Measurements from ENCODE around the gene TASP1. TPM values are rescaled to one million over a fixed set of nuclear protein-coding genes. Genes with fewer than 3 reads are reported as not detected.

TASP1 gene
- total RNA-seq, 2 donors from 2014 or later: 15.8 to 16.6 TPM

GRCh38 chr20:13402171-13402760 lies 236.5 kb downstream of the TASP1 start:
- Mint-ChIP-seq H3K9me3 (no peaks in the 10 kb centered on the region), H3K4me3 (no peak overlapping the region), H3K27me3 (ENCODE audit: insufficient read depth) (no peaks in the 10 kb centered on the region), H3K27ac (no peak overlapping the region), H3K4me1 (peaks cover 10% of the 10 kb centered on the region), H3K36me3 (ENCODE audit: low read depth) (peaks cover 2% of the 10 kb centered on the region)
- no peak for DNase-seq
- H3K4me3 ChIP-seq (ENCODE audit: low read length): no peak overlapping the region
- H3K27ac ChIP-seq (ENCODE audit: low read depth, low read length): no peak overlapping the region
- no peaks in the 10 kb centered on the region for H3K36me3 ChIP-seq (ENCODE audit: control insufficient read depth, insufficient read depth, low read length)
- no peaks in the 10 kb centered on the region for H3K27me3 ChIP-seq (ENCODE audit: control insufficient read depth, insufficient read depth, low read length, poor library complexity, severe bottlenecking)
- no peak overlapping the region for H3K9ac ChIP-seq (ENCODE audit: extremely low read depth, low read length, poor library complexity, severe bottlenecking)
- no peaks in the 10 kb centered on the region for H3K4me1 ChIP-seq (ENCODE audit: control insufficient read depth, insufficient read depth, low read length)
- WGBS, 2 experiments (ENCODE audit: insufficient coverage in 1 of 2, insufficient read length in 1 of 2): 86 to 100% methylated on average over 2 to 5 of the region's 5 CpGs
- H3K9me3 ChIP-seq (ENCODE audit: control insufficient read depth, low read length): no peaks in the 10 kb centered on the region
- TF ChIP-seq CTCF (conservative IDR thresholded peaks at IDR 0.05): no peak

GRCh38 chr20:13401596-13401995 lies 237.1 kb downstream of the TASP1 start:
- 86% methylated on average over 1 of the region's 1 CpG; no CpG with 5 or more reads in 1 of the 2 experiments for WGBS, 2 experiments (ENCODE audit: insufficient coverage in 1 of 2, insufficient read length in 1 of 2)

GRCh38 chr20:13400453-13400852 lies 238.3 kb downstream of the TASP1 start:
- Mint-ChIP-seq H3K27ac (no peak overlapping the region), H3K27me3 (ENCODE audit: insufficient read depth) (no peaks in the 10 kb centered on the region), H3K9me3 (no peaks in the 10 kb centered on the region), H3K4me3 (no peak overlapping the region), H3K4me1 (peaks cover 10% of the 10 kb centered on the region), H3K36me3 (ENCODE audit: low read depth) (no peaks in the 10 kb centered on the region)
- H3K9me3 ChIP-seq (ENCODE audit: control insufficient read depth, low read length): no peaks in the 10 kb centered on the region
- no peak for TF ChIP-seq CTCF (conservative IDR thresholded peaks at IDR 0.05)
- no peaks in the 10 kb centered on the region for H3K4me1 ChIP-seq (ENCODE audit: control insufficient read depth, insufficient read depth, low read length)
- DNase-seq: no peak
- H3K36me3 ChIP-seq (ENCODE audit: control insufficient read depth, insufficient read depth, low read length): no peaks in the 10 kb centered on the region
- 100% methylated on average over 2 of the region's 2 CpGs; no CpG with 5 or more reads in 1 of the 2 experiments for WGBS, 2 experiments (ENCODE audit: insufficient coverage in 1 of 2, insufficient read length in 1 of 2)
- no peaks in the 10 kb centered on the region for H3K27me3 ChIP-seq (ENCODE audit: control insufficient read depth, insufficient read depth, low read length, poor library complexity, severe bottlenecking)
- H3K9ac ChIP-seq (ENCODE audit: extremely low read depth, low read length, poor library complexity, severe bottlenecking): no peak overlapping the region
- H3K4me3 ChIP-seq (ENCODE audit: low read length): no peak overlapping the region
- H3K27ac ChIP-seq (ENCODE audit: low read depth, low read length): no peak overlapping the region

More at GRCh38 chr20:13401596-13401995, 237.1 kb downstream of the TASP1 start:
- no peaks in the 10 kb centered on the region for H3K27me3 ChIP-seq (ENCODE audit: control insufficient read depth, insufficient read depth, low read length, poor library complexity, severe bottlenecking)
- no peak overlapping the region for H3K4me3 Mint-ChIP-seq
- H3K4me3 ChIP-seq (ENCODE audit: low read length): no peak overlapping the region
- no peak overlapping the region for H3K9ac ChIP-seq (ENCODE audit: extremely low read depth, low read length, poor library complexity, severe bottlenecking)
- no peaks in the 10 kb centered on the region for H3K36me3 ChIP-seq (ENCODE audit: control insufficient read depth, insufficient read depth, low read length)
- no peak overlapping the region for H3K27ac Mint-ChIP-seq
- no peaks in the 10 kb centered on the region for H3K9me3 ChIP-seq (ENCODE audit: control insufficient read depth, low read length)
- H3K4me1 Mint-ChIP-seq: peaks cover 10% of the 10 kb centered on the region
- no peak overlapping the region for H3K27ac ChIP-seq (ENCODE audit: low read depth, low read length)
- no peaks in the 10 kb centered on the region for H3K4me1 ChIP-seq (ENCODE audit: control insufficient read depth, insufficient read depth, low read length)
- DNase-seq: no peak
- no peaks in the 10 kb centered on the region for H3K9me3 Mint-ChIP-seq
- no peak for TF ChIP-seq CTCF (conservative IDR thresholded peaks at IDR 0.05)
- H3K27me3 Mint-ChIP-seq (ENCODE audit: insufficient read depth): no peaks in the 10 kb centered on the region
- peaks cover 2% of the 10 kb centered on the region for H3K36me3 Mint-ChIP-seq (ENCODE audit: low read depth)

Data from endodermal cell (in vitro differentiated cells).